ENCODE results near the gene ZC3H10.

- TF ChIP-seq, protein P1, sequence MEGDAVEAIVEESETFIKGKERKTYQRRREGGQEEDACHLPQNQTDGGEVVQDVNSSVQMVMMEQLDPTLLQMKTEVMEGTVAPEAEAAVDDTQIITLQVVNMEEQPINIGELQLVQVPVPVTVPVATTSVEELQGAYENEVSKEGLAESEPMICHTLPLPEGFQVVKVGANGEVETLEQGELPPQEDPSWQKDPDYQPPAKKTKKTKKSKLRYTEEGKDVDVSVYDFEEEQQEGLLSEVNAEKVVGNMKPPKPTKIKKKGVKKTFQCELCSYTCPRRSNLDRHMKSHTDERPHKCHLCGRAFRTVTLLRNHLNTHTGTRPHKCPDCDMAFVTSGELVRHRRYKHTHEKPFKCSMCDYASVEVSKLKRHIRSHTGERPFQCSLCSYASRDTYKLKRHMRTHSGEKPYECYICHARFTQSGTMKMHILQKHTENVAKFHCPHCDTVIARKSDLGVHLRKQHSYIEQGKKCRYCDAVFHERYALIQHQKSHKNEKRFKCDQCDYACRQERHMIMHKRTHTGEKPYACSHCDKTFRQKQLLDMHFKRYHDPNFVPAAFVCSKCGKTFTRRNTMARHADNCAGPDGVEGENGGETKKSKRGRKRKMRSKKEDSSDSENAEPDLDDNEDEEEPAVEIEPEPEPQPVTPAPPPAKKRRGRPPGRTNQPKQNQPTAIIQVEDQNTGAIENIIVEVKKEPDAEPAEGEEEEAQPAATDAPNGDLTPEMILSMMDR (IDR thresholded peaks at IDR 0.05 in 4 of 5, conservative IDR thresholded peaks at IDR 0.05 in 1 of 5): no peak
- TF ChIP-seq POLR2A (IDR thresholded peaks at IDR 0.05): no peak
Observed at GRCh38 chr12:56086096-56086495, 32.0 kb upstream of the ZC3H10 start.
